HEK293 (cell line): Measurements from ENCODE around the gene NOLC1.

Source experiments
- KLF9 ChIP-seq: fragments of 450-650 bp; formaldehyde crosslinking; IDR thresholded peaks from 2 replicates; pipeline ENCODE4 v1.5.1; 2016; ENCODE audit warnings: missing biosample characterization, missing genetic modification characterization, low read depth
- ZBTB21 ChIP-seq: fragments of 450-650 bp; formaldehyde crosslinking; IDR thresholded peaks from 2 replicates; pipeline ENCODE4 v1.5.1; 2017; ENCODE audit warnings: missing biosample characterization, missing genetic modification characterization
- ZNF112 ChIP-seq: fragments of 450-650 bp; formaldehyde crosslinking; IDR thresholded peaks from 2 replicates; pipeline ENCODE4 v1.5.0; 2017; ENCODE audit warnings: missing biosample characterization, missing genetic modification characterization
- ZNF302 ChIP-seq: fragments of 450-650 bp; formaldehyde crosslinking; IDR thresholded peaks from 2 replicates; pipeline ENCODE4 v1.5.1; 2016; ENCODE audit warnings: missing biosample characterization, missing genetic modification characterization, low read depth
- ZNF501 ChIP-seq: fragments of 450-650 bp; formaldehyde crosslinking; IDR thresholded peaks from 2 replicates; pipeline ENCODE4 v1.5.1; 2016; ENCODE audit warnings: missing biosample characterization, missing genetic modification characterization
- ZNF792 ChIP-seq: fragments of 450-650 bp; formaldehyde crosslinking; IDR thresholded peaks from 2 replicates; pipeline ENCODE4 v1.5.1; 2016; ENCODE audit warnings: missing biosample characterization, missing genetic modification characterization
- TF ChIP-seq, protein P1 (sequence below): fragments of 450-650 bp; formaldehyde crosslinking; IDR thresholded peaks from 2 replicates; pipeline ENCODE4 v1.5.1; 2016; ENCODE audit warnings: missing biosample characterization, missing genetic modification characterization

DNA sequence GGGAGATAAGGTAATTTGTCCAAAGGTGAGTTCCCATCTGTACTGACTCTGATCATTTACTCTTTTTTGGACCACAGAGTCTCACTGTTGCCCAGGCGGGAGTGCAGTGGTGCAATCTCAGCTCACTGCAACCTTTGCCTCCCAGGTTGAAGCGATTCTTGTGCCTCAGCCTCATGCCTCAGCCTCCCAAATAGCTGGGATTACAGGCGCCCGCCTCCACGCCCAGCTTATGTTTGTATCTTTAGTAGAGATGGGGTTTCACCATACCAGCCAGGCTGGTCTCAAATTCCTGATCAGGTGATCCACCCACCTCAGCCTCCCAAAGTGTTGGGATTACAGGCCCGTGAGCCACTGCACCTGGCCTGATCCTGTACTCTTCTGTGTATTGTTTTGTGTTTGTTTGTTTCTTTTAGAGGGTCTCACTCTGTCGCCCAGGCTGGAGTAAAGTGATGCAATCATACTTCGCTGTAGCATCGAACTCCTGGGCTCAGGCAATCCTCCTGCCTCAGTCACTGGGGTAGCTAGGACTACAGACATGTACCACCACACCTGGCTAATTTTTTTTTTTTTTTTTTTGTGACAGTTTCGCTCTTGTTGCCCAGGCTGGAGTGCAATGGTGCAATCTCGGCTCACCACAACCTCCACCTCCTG lies 2.4 kb downstream of the NOLC1 start:
- TF ChIP-seq ZNF112 = no peak
- no peak for TF ChIP-seq ZNF302 (tag by site-specific recombination)
- TF ChIP-seq ZBTB21 (tag by site-specific recombination) = no peak
- TF ChIP-seq, protein P1, sequence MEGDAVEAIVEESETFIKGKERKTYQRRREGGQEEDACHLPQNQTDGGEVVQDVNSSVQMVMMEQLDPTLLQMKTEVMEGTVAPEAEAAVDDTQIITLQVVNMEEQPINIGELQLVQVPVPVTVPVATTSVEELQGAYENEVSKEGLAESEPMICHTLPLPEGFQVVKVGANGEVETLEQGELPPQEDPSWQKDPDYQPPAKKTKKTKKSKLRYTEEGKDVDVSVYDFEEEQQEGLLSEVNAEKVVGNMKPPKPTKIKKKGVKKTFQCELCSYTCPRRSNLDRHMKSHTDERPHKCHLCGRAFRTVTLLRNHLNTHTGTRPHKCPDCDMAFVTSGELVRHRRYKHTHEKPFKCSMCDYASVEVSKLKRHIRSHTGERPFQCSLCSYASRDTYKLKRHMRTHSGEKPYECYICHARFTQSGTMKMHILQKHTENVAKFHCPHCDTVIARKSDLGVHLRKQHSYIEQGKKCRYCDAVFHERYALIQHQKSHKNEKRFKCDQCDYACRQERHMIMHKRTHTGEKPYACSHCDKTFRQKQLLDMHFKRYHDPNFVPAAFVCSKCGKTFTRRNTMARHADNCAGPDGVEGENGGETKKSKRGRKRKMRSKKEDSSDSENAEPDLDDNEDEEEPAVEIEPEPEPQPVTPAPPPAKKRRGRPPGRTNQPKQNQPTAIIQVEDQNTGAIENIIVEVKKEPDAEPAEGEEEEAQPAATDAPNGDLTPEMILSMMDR (tag by site-specific recombination) = no peak
- TF ChIP-seq ZNF792 (tag by site-specific recombination) = no peak
- TF ChIP-seq ZNF501 (tag by site-specific recombination) = no peak
- no peak for TF ChIP-seq KLF9 (tag by site-specific recombination)
